Glutamatergic neuron (in vitro differentiated cells): ENCODE measurements around the gene KIF17. TPM values are rescaled to one million over a fixed set of nuclear protein-coding genes. Genes with fewer than 3 reads are reported as not detected.

Experiments used
- DNase-seq: peaks from one replicate; pipeline ENCODE4 v3.0.0; 2022
- H3K27ac Mint-ChIP-seq: one replicate; pipeline ENCODE4 v1.8.0; 2020; ENCODE audit warnings: mild to moderate bottlenecking, mixed read lengths, inconsistent platforms; ENCODE audit not compliant: unreplicated experiment
- H3K27me3 Mint-ChIP-seq: one replicate; pipeline ENCODE4 v1.8.0; 2020; ENCODE audit warnings: mild to moderate bottlenecking, moderate library complexity, mixed read lengths, inconsistent platforms; ENCODE audit not compliant: unreplicated experiment
- H3K36me3 Mint-ChIP-seq: one replicate; pipeline ENCODE4 v1.8.0; 2020; ENCODE audit warnings: mild to moderate bottlenecking, mixed read lengths, inconsistent platforms; ENCODE audit not compliant: unreplicated experiment
- H3K4me1 Mint-ChIP-seq: one replicate; pipeline ENCODE4 v1.8.0; 2020; ENCODE audit warnings: mild to moderate bottlenecking, low read depth, mixed read lengths, inconsistent platforms; ENCODE audit not compliant: unreplicated experiment
- H3K4me3 Mint-ChIP-seq: one replicate; pipeline ENCODE4 v1.8.0; 2020; ENCODE audit warnings: mild to moderate bottlenecking, mixed read lengths, inconsistent platforms; ENCODE audit not compliant: unreplicated experiment
- H3K9me3 Mint-ChIP-seq: one replicate; pipeline ENCODE4 v1.8.0; 2020; ENCODE audit warnings: mild to moderate bottlenecking, moderate library complexity, mixed read lengths, inconsistent platforms; ENCODE audit not compliant: unreplicated experiment
- total RNA-seq: library from RNA; stranded (reverse); fragmentation: NEBNext Ultra II Directional; extraction: Animal tissue kit (Norgen Biotek cat#: 25700); gene quantifications from one replicate; pipeline ENCODE4 v1.2.1, GENCODE V29; 2021; ENCODE audit not compliant: unreplicated experiment
- TF ChIP-seq, protein P1 (sequence below): fragments of 200-600 bp; sonication (generic); IDR thresholded peaks from one replicate; pipeline ENCODE4 v1.5.0; 2021; ENCODE audit not compliant: partially characterized antibody, unreplicated experiment

The KIF17 gene
- total RNA-seq, 1 donor from 2014 or later: 1.6 TPM

GRCh38 chr1:20686883-20687725, 30.7 kb downstream of the KIF17 start:
- H3K4me3 Mint-ChIP-seq: no peak overlapping the region
- DNase-seq: no peak
- TF ChIP-seq, protein P1, sequence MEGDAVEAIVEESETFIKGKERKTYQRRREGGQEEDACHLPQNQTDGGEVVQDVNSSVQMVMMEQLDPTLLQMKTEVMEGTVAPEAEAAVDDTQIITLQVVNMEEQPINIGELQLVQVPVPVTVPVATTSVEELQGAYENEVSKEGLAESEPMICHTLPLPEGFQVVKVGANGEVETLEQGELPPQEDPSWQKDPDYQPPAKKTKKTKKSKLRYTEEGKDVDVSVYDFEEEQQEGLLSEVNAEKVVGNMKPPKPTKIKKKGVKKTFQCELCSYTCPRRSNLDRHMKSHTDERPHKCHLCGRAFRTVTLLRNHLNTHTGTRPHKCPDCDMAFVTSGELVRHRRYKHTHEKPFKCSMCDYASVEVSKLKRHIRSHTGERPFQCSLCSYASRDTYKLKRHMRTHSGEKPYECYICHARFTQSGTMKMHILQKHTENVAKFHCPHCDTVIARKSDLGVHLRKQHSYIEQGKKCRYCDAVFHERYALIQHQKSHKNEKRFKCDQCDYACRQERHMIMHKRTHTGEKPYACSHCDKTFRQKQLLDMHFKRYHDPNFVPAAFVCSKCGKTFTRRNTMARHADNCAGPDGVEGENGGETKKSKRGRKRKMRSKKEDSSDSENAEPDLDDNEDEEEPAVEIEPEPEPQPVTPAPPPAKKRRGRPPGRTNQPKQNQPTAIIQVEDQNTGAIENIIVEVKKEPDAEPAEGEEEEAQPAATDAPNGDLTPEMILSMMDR: no peak
- peaks cover 1% of the 10 kb centered on the region for H3K9me3 Mint-ChIP-seq
- peaks cover 11% of the 10 kb centered on the region for H3K27me3 Mint-ChIP-seq
- no peak overlapping the region for H3K27ac Mint-ChIP-seq
- peaks cover 2% of the 10 kb centered on the region for H3K4me1 Mint-ChIP-seq
- no peaks in the 10 kb centered on the region for H3K36me3 Mint-ChIP-seq

DNA sequence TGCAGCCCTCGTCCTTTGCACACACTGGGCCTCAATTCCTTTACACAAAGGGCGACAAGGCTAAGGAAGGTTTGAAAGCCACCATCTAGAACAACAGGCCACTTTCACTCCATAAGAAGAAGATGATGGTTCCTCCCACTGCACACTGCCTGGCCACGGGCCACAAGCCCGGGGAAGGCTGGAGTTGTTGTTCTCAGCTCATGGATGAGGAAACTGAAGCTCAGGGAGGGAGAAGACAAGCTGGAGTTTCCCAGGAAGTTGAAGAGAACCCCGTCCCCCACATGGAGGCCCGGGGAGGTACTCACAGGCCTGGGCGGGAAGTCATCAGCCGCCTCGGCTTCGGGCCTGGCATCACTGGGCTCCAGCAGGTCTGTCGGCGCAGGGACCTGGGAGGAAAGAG, 32.1 kb downstream of the KIF17 start:
- DNase-seq: no peak
- TF ChIP-seq, protein P1: no peak
- Mint-ChIP-seq H3K27me3 (peaks cover 12% of the 10 kb centered on the region), H3K36me3 (no peaks in the 10 kb centered on the region), H3K4me3 (no peak overlapping the region), H3K27ac (no peak overlapping the region), H3K9me3 (peaks cover 1% of the 10 kb centered on the region), H3K4me1 (peaks cover 7% of the 10 kb centered on the region)

DNA sequence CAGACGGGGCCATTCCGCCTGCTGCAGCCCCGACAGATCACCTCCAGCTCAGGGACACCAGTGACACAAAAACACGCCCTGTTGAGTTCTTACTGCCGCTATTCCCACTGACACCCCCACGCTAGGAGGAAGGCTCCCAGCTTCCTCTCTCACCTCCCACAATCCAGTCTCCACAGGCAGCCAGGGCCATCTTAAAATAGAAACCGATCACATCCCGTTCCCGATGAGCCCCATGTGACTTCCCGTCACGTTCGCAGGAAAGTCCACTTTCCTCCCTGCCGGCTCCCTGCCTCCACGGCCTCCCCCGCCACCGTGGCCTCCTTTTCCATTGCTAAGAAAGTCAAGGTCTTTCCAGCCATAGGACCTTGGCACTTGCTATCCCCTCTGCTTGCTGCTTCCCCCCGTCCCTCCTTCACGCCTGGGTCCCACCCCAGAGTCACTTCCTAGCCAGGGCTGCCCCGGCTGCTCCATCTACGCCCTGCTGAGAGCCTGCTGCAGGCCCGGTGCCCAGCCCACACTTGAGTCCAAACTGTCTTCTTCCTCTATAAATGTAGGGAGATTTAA, 32.6 kb downstream of the KIF17 start:
- H3K4me1 Mint-ChIP-seq: peaks cover 7% of the 10 kb centered on the region
- TF ChIP-seq, protein P1: no peak
- DNase-seq: no peak
- H3K27me3 Mint-ChIP-seq: peaks cover 12% of the 10 kb centered on the region
- H3K27ac Mint-ChIP-seq: no peak overlapping the region
- peaks cover 3% of the 10 kb centered on the region for H3K9me3 Mint-ChIP-seq
- no peaks in the 10 kb centered on the region for H3K36me3 Mint-ChIP-seq
- no peak overlapping the region for H3K4me3 Mint-ChIP-seq

DNA sequence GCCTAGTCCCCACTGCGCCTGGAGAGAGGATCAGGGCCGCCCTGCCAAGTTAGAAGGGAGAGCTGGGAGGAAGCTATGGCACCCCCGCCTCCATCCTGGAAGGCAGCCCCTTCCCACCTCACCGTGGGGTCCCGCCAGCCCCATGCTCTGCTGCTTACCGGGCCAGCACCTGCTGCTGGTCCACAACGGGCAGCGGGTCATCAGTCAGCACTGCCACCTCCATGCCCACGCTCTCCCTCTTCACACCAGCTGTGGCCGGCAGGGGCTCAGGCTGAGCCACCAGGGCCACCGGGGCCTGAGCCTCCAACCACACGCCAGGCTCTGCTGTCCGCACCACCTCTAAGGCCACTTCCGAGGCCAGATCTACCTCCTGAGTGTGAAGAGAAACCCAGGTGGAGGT, 33.2 kb downstream of the KIF17 start:
- Mint-ChIP-seq H3K27ac (no peak overlapping the region), H3K9me3 (peaks cover 3% of the 10 kb centered on the region), H3K27me3 (peaks cover 12% of the 10 kb centered on the region), H3K36me3 (no peaks in the 10 kb centered on the region), H3K4me3 (no peak overlapping the region), H3K4me1 (peaks cover 7% of the 10 kb centered on the region)
- TF ChIP-seq, protein P1: no peak
- DNase-seq: no peak

DNA sequence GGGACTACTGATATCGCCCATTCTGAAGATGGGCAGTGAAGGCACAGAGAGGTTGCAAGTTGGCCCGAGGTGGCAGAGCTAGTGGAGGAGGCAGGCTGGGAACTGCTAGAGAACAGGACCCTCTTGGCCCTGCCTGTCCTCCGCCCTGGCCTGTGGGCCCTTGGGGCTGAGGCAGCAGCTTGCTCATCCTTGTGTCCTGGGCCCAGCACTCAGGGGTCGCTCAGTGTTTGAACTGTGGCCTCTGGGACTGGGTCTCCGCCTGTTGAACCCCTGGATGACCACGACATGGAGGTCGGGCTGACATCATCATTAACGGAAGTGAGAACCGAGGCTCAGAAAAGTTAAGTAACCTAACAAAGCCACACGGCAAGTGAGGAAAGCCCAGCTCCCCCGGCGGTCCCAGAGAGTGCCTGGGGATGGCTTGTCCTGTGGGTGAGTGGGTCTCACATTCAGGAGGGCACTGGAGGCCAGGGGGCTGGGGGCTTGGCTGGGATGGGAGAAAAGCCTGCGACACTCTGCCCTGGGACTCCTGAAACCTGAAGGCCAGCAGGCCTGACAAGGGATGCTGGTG, 33.7 kb downstream of the KIF17 start:
- H3K9me3 Mint-ChIP-seq: peaks cover 3% of the 10 kb centered on the region
- no peak overlapping the region for H3K4me3 Mint-ChIP-seq
- TF ChIP-seq, protein P1: no peak
- H3K36me3 Mint-ChIP-seq: no peaks in the 10 kb centered on the region
- no peak overlapping the region for H3K27ac Mint-ChIP-seq
- H3K4me1 Mint-ChIP-seq: peaks cover 7% of the 10 kb centered on the region
- DNase-seq: no peak
- H3K27me3 Mint-ChIP-seq: peaks cover 12% of the 10 kb centered on the region
